ENCODE results near the gene ZFR.

GRCh38 chr5:32304622-32305021 is 139.9 kb downstream of the ZFR start:
- TF ChIP-seq POLR2AphosphoS5 (IDR thresholded peaks at IDR 0.05; ENCODE audit: insufficient read depth in 1 of 2, low read depth in 1 of 2) (no peak), CTCF (IDR thresholded peaks at IDR 0.05) (no peak), POLR2A (IDR thresholded peaks at IDR 0.05) (no peak)
